Measurements from ENCODE around the gene LIPH. TPM values are rescaled to one million over a fixed set of nuclear protein-coding genes. Genes with fewer than 3 reads are reported as not detected.
A peak's percentile ranks its signal among the peaks of the same experiment; 100 is the strongest.
"Not testable (repeated sequence)": the region's sequence is repeated elsewhere in the genome, so short reads cannot be mapped to it uniquely, and the experiment has no call there.

Gene LIPH
- total RNA-seq, 1 donor from 2014 or later, result not detected

GRCh38 chr3:185560676-185561075, 8.3 kb upstream of the LIPH start:
- no peaks in the 10 kb centered on the region for H3K9me3 Mint-ChIP-seq
- DNase-seq, result no peak
- H3K36me3 Mint-ChIP-seq (ENCODE audit: low read depth), result no peaks in the 10 kb centered on the region
- intact Hi-C loops (cut with micrococcal nuclease), result no loop called here
- CTCF ChIA-PET, result interaction anchor here (1.8 kb wide), 1 partner anchor 38 kb away, joined by 4 read pairs; no protein-coding TSS in a partner anchor
- TF ChIP-seq CTCF (IDR thresholded peaks at IDR 0.05), result no peak
- POLR2A ChIA-PET, result no interaction called here
- no peak overlapping the region for H3K27ac Mint-ChIP-seq
- peaks cover 10% of the 10 kb centered on the region for H3K4me1 Mint-ChIP-seq
- no peak for ATAC-seq (ENCODE audit: low read depth)
- H3K4me3 Mint-ChIP-seq, result no peak overlapping the region
- H3K27me3 Mint-ChIP-seq, result peaks cover 4% of the 10 kb centered on the region

GRCh38 chr3:185559706-185560090, 7.3 kb upstream of the LIPH start:
- ATAC-seq (ENCODE audit: low read depth) (no peak), DNase-seq (no peak)
- intact Hi-C loops (cut with micrococcal nuclease), result loop anchor here (1.0 to 5.0 kb wide), 3 partner anchors 27 to 207 kb away; partner anchors contain the start of genes SENP2 and TMEM41A
- Mint-ChIP-seq H3K9me3 (no peaks in the 10 kb centered on the region), H3K27ac (no peak overlapping the region), H3K4me3 (peak overlapping the region; percentile 78), H3K27me3 (peaks cover 4% of the 10 kb centered on the region), H3K36me3 (ENCODE audit: low read depth) (no peaks in the 10 kb centered on the region), H3K4me1 (peaks cover 10% of the 10 kb centered on the region)
- ChIA-PET POLR2A (no interaction called here), CTCF (interaction anchor here (0.7 to 1.8 kb wide), 7 partner anchors 24 to 207 kb away, joined by 3 to 4 read pairs (median 3); no protein-coding TSS in a partner anchor)
- TF ChIP-seq CTCF (IDR thresholded peaks at IDR 0.05), result no peak

GRCh38 chr3:185558395-185558794, 6.0 kb upstream of the LIPH start:
- Mint-ChIP-seq H3K36me3 (ENCODE audit: low read depth) (no peaks in the 10 kb centered on the region), H3K4me1 (peaks cover 10% of the 10 kb centered on the region), H3K4me3 (no peak overlapping the region), H3K27me3 (peaks cover 4% of the 10 kb centered on the region), H3K27ac (no peak overlapping the region), H3K9me3 (no peaks in the 10 kb centered on the region)
- TF ChIP-seq CTCF (IDR thresholded peaks at IDR 0.05), result no peak
- no peak for ATAC-seq (ENCODE audit: low read depth)
- no peak for DNase-seq
- ChIA-PET CTCF (interaction anchor here (1.1 to 1.4 kb wide), 3 partner anchors 16 to 205 kb away, joined by 3 to 4 read pairs (median 3); no protein-coding TSS in a partner anchor), POLR2A (interaction anchor here (0.5 kb wide), 1 partner anchor 202 kb away, joined by 6 read pairs; no protein-coding TSS in a partner anchor)
- intact Hi-C loops (cut with micrococcal nuclease), result loop anchor here (5.0 kb wide), 1 partner anchor 206 kb away; no protein-coding TSS in a partner anchor

GRCh38 chr3:185556640-185557039, 4.3 kb upstream of the LIPH start:
- H3K36me3 Mint-ChIP-seq (ENCODE audit: low read depth); H3K27me3 Mint-ChIP-seq; DNase-seq; H3K9me3 Mint-ChIP-seq; ATAC-seq (ENCODE audit: low read depth); H3K4me3 Mint-ChIP-seq; H3K27ac Mint-ChIP-seq; CTCF ChIA-PET: not testable (repeated sequence)
- intact Hi-C loops (cut with micrococcal nuclease), result loop anchor here (5.0 kb wide), 1 partner anchor 204 kb away; no protein-coding TSS in a partner anchor
- POLR2A ChIA-PET, result interaction anchor here (0.6 kb wide), 1 partner anchor 9 kb away, joined by 4 read pairs; no protein-coding TSS in a partner anchor
- H3K4me1 Mint-ChIP-seq, result peaks cover 15% of the 10 kb centered on the region

- H3K4me3 Mint-ChIP-seq, result no peak overlapping the region
- TF ChIP-seq CTCF (IDR thresholded peaks at IDR 0.05), result no peak
- H3K27ac Mint-ChIP-seq, result no peak overlapping the region
- ChIA-PET POLR2A (no interaction called here), CTCF (no interaction called here)
- peaks cover 15% of the 10 kb centered on the region for H3K4me1 Mint-ChIP-seq
- no peaks in the 10 kb centered on the region for H3K36me3 Mint-ChIP-seq (ENCODE audit: low read depth)
- intact Hi-C loops (cut with micrococcal nuclease), result loop anchor here (5.0 kb wide), 1 partner anchor 204 kb away; no protein-coding TSS in a partner anchor
- no peaks in the 10 kb centered on the region for H3K9me3 Mint-ChIP-seq
- peaks cover 4% of the 10 kb centered on the region for H3K27me3 Mint-ChIP-seq
- ATAC-seq (ENCODE audit: low read depth) (no peak), DNase-seq (no peak)
These were observed 3.5 kb upstream of the LIPH start for GRCh38 chr3:185555860-185556347.
